HEK293 (cell line): ENCODE measurements around the gene PPFIA1.

Experiments used
- BCL11B ChIP-seq: fragments of 450-650 bp; formaldehyde crosslinking; IDR thresholded peaks from 2 replicates; pipeline ENCODE4 v1.5.1; 2016; ENCODE audit warnings: low read depth, missing biosample characterization, missing genetic modification characterization
- CTCF ChIP-seq: fragments of 450-650 bp; formaldehyde crosslinking; IDR thresholded peaks from 2 replicates; pipeline ENCODE4 v1.5.1; 2016; ENCODE audit warnings: missing biosample characterization, missing genetic modification characterization
- KLF10 ChIP-seq: fragments of 450-650 bp; IDR thresholded peaks from 2 replicates; pipeline ENCODE4 v1.5.1; 2018; ENCODE audit warnings: missing biosample characterization, mild to moderate bottlenecking, missing genetic modification characterization
- REST ChIP-seq: fragments of 450-650 bp; formaldehyde crosslinking; IDR thresholded peaks from 2 replicates; pipeline ENCODE4 v1.5.1; 2016; ENCODE audit warnings: missing biosample characterization, missing genetic modification characterization
- SP2 ChIP-seq: fragments of 450-650 bp; formaldehyde crosslinking; IDR thresholded peaks from 2 replicates; pipeline ENCODE4 v1.5.1; 2016; ENCODE audit warnings: missing biosample characterization, missing genetic modification characterization
- TCF7L2 ChIP-seq: IDR thresholded peaks from 2 replicates; pipeline ENCODE4 v1.6.1; 2011; ENCODE audit warnings: low read depth, mild to moderate bottlenecking, inconsistent platforms, low read length, moderate library complexity, borderline replicate concordance
- ZBTB20 ChIP-seq: fragments of 450-650 bp; formaldehyde crosslinking; IDR thresholded peaks from 2 replicates; pipeline ENCODE4 v1.5.1; 2016; ENCODE audit warnings: missing biosample characterization, missing genetic modification characterization
- ZNF114 ChIP-seq: fragments of 450-650 bp; formaldehyde crosslinking; IDR thresholded peaks from 2 replicates; pipeline ENCODE4 v1.5.0; 2017; ENCODE audit warnings: missing biosample characterization, missing genetic modification characterization
- ZNF223 ChIP-seq: fragments of 450-650 bp; formaldehyde crosslinking; IDR thresholded peaks from 2 replicates; pipeline ENCODE4 v1.5.1; 2016; ENCODE audit warnings: missing biosample characterization, missing genetic modification characterization
- ZNF302 ChIP-seq: fragments of 450-650 bp; formaldehyde crosslinking; IDR thresholded peaks from 2 replicates; pipeline ENCODE4 v1.5.1; 2016; ENCODE audit warnings: missing biosample characterization, missing genetic modification characterization, low read depth
- ZNF660 ChIP-seq: fragments of 450-650 bp; IDR thresholded peaks from 2 replicates; pipeline ENCODE4 v1.5.1; 2018; ENCODE audit warnings: missing biosample characterization, mild to moderate bottlenecking, missing genetic modification characterization

- TF ChIP-seq CTCF (tag by site-specific recombination) (no peak), REST (tag by site-specific recombination) (no peak), BCL11B (no peak), SP2 (tag by site-specific recombination) (no peak), ZNF114 (tag by site-specific recombination) (no peak), TCF7L2 (no peak), ZNF302 (no peak), ZBTB20 (tag by site-specific recombination) (no peak), ZNF660 (tag by site-specific recombination) (no peak), ZNF223 (tag by site-specific recombination) (no peak), KLF10 (no peak)
Measured at GRCh38 chr11:70387564-70387963, 117.1 kb downstream of the PPFIA1 start.
